Measurements from ENCODE around the gene SENP8.

Gene SENP8

DNA sequence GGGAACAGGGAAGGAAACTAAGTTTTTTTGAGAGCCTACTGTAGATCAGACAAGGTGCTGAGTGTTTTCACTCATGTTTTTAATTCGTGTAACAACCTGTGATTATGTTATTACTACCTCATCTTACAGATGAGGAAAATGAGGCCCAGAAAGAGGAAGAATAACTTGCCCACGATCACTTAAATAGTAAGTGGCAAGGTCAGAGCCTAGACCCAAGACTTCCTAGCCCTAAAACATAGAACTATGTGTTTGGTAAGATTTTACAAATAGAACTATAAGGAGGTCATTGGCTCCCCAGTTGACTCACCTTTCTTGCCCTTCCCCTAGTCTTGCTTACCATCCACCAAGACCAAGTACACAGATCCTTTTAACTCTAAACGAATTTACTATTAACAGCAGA, 13.7 kb downstream of the SENP8 start:
- Mint-ChIP-seq H3K9me3 (no peaks in the 10 kb centered on the region), H3K27ac (no peak overlapping the region), H3K4me3 (no peak overlapping the region), H3K4me1 (no peaks in the 10 kb centered on the region), H3K36me3 (no peaks in the 10 kb centered on the region), H3K27me3 (peaks cover 4% of the 10 kb centered on the region)
- CTCF ChIA-PET, result no interaction called here
- no peak for DNase-seq

DNA sequence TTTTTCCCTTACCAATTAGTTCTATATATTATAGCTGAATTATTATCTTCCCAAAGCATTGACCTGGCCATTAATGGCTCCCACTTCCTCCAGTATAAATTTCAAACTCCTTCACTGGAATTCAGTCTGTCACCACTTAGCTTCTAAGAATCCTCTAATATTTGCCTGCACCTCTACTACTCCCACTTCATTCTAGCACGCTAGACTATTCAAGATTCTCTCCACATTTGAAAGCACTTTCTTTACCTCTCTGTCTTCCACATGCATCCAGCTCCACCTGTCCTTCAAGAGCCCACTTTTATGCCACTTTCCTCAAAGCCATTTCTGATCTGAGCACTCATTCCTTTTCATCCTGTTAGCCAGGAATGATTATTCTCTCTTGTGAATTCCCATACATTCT, 15.0 kb downstream of the SENP8 start:
- Mint-ChIP-seq H3K4me3 (no peak overlapping the region), H3K9me3 (no peaks in the 10 kb centered on the region), H3K4me1 (no peaks in the 10 kb centered on the region), H3K27me3 (peaks cover 4% of the 10 kb centered on the region), H3K27ac (no peak overlapping the region), H3K36me3 (no peaks in the 10 kb centered on the region)
- CTCF ChIA-PET, result interaction anchor here (1.4 kb wide), 1 partner anchor 23 kb away, joined by 4 read pairs; no protein-coding TSS in a partner anchor
- DNase-seq, result no peak

DNA sequence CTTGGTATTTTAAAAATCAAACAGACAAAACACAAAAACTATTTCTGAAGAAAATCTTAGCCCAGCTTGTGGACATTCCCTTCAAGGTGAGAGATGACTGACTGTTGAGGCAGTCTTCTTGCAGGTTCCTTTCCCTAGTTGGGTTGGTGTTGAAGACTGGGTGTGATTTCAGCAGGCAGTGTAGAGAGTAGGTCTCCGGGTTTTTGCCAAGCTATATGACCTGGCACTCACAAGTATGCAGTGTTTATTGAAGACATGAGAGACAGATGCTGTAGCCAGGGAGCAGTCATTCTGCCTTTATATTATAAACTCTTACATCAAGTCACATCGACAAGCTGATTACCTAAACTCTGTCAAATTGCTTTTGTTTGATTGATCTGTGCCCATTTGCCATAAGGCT, 17.5 kb downstream of the SENP8 start:
- no peaks in the 10 kb centered on the region for H3K36me3 Mint-ChIP-seq
- H3K27ac Mint-ChIP-seq, result no peak overlapping the region
- no peaks in the 10 kb centered on the region for H3K4me1 Mint-ChIP-seq
- H3K9me3 Mint-ChIP-seq, result no peaks in the 10 kb centered on the region
- CTCF ChIA-PET, result no interaction called here
- H3K4me3 Mint-ChIP-seq, result no peak overlapping the region
- H3K27me3 Mint-ChIP-seq, result peaks cover 4% of the 10 kb centered on the region
- no peak for DNase-seq

- no peak overlapping the region for H3K27ac Mint-ChIP-seq
- peaks cover 4% of the 10 kb centered on the region for H3K27me3 Mint-ChIP-seq
- CTCF ChIA-PET, result no interaction called here
- no peaks in the 10 kb centered on the region for H3K36me3 Mint-ChIP-seq
- H3K4me3 Mint-ChIP-seq, result no peak overlapping the region
- peaks cover 1% of the 10 kb centered on the region for H3K4me1 Mint-ChIP-seq
- H3K9me3 Mint-ChIP-seq, result no peaks in the 10 kb centered on the region
- no peak for DNase-seq
Measured at GRCh38 chr15:72136170-72137051, 18.2 kb downstream of the SENP8 start.

- CTCF ChIA-PET, result interaction anchor here (0.5 to 0.7 kb wide), 2 partner anchors 14 to 312 kb away, joined by 3 read pairs; no protein-coding TSS in a partner anchor
- Mint-ChIP-seq H3K36me3 (no peaks in the 10 kb centered on the region), H3K4me3 (no peak overlapping the region), H3K27ac (no peak overlapping the region), H3K4me1 (peaks cover 4% of the 10 kb centered on the region), H3K27me3 (no peaks in the 10 kb centered on the region), H3K9me3 (no peaks in the 10 kb centered on the region)
- DNase-seq, result no peak
Measured at GRCh38 chr15:72139667-72140066, 21.5 kb downstream of the SENP8 start.

DNA sequence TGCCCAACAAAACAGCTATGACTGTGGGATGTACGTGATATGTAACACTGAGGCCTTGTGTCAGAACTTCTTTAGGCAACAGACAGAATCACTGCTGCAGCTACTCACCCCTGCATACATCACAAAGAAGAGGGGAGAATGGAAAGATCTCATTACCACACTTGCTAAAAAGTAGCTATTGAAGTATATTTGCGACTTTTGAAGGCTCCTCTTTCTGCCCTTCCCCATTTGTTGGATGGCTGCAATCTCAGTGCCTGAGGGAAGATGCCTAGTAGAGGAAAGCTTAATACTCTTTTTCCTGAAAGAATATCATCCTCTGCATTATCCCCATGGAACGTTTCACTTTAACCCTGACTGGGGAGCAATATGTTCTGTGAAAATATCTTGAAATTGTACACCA, 21.9 kb downstream of the SENP8 start:
- H3K27me3 Mint-ChIP-seq, result no peaks in the 10 kb centered on the region
- no peaks in the 10 kb centered on the region for H3K36me3 Mint-ChIP-seq
- H3K4me3 Mint-ChIP-seq, result no peak overlapping the region
- H3K4me1 Mint-ChIP-seq, result peaks cover 4% of the 10 kb centered on the region
- no peaks in the 10 kb centered on the region for H3K9me3 Mint-ChIP-seq
- no peak overlapping the region for H3K27ac Mint-ChIP-seq
- DNase-seq, result no peak
- CTCF ChIA-PET, result interaction anchor here (0.7 kb wide), 1 partner anchor 312 kb away, joined by 3 read pairs; no protein-coding TSS in a partner anchor

DNA sequence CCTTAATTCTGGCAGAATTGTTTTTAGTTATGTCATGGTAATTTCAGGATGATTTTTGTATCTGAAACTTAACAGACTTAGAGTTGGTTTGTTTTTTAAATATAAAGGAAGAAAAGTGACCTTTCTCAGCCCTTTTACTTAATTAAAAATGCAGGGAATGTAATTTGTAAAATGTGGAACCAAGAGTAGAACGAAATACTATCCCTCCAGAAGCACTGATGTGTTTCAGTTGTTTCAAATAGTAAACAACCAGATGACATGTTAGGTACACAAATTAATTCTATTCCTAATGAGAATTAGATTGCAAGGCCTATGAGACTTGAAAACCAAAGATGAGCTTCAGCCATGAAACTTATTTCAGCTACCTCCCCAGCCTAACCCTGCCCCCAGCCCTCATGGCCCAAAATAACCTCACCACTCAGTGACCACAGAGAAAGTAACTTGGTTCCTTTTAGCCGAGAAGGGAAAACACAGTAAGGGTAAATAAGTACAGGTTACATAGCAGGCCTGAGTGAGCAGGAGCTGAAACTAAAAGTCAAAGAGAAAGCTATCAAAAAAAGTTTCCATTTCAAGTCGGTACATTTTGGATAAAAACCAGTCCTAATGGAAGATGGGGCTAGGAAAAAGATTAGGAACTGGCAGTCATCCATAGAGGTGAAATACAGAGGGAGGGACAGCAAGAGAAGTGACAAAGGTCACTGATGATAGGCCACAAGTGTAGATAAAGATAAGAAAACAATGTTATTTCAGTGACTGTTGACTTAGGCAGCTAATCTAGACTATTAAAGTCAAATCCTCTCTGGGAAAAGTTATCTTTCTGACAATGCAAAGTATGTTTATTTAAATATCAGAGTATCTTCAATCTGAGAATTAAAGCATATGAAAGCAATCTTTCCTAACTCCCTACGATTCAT, 23.2 kb downstream of the SENP8 start:
- H3K4me3 Mint-ChIP-seq, result no peak overlapping the region
- CTCF ChIA-PET, result no interaction called here
- no peak overlapping the region for H3K27ac Mint-ChIP-seq
- no peaks in the 10 kb centered on the region for H3K36me3 Mint-ChIP-seq
- H3K4me1 Mint-ChIP-seq, result peaks cover 4% of the 10 kb centered on the region
- H3K27me3 Mint-ChIP-seq, result peaks cover 3% of the 10 kb centered on the region
- DNase-seq, result no peak
- no peaks in the 10 kb centered on the region for H3K9me3 Mint-ChIP-seq

GRCh38 chr15:72146221-72146620, 28.0 kb downstream of the SENP8 start:
- no peaks in the 10 kb centered on the region for H3K36me3 Mint-ChIP-seq
- no peaks in the 10 kb centered on the region for H3K9me3 Mint-ChIP-seq
- peaks cover 4% of the 10 kb centered on the region for H3K4me1 Mint-ChIP-seq
- CTCF ChIA-PET, result interaction anchor here (0.8 kb wide), 1 partner anchor 16 kb away, joined by 3 read pairs; no protein-coding TSS in a partner anchor
- no peak for DNase-seq
- peaks cover 3% of the 10 kb centered on the region for H3K27me3 Mint-ChIP-seq
- no peak overlapping the region for H3K27ac Mint-ChIP-seq
- H3K4me3 Mint-ChIP-seq, result no peak overlapping the region

DNA sequence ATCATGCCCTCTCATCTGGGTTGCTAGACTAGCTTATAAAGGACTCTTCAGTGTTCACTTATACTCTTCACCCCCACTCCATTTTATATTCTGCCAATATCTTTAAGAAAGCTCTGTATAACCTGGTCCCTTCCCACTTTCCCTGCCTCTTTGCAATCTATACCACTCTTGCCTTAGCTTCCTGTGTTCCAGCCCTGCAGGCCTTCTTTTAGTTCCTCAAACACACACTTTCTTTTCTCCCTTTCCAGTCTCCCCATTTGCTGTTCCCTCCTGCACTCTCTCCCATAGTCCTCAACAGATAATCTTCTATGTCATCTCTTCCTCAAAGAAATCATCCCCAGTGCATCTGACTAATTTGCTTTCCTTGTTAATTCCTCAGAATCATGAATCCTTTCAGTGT, 28.7 kb downstream of the SENP8 start:
- H3K4me3 Mint-ChIP-seq, result no peak overlapping the region
- H3K9me3 Mint-ChIP-seq, result no peaks in the 10 kb centered on the region
- H3K36me3 Mint-ChIP-seq, result no peaks in the 10 kb centered on the region
- H3K27ac Mint-ChIP-seq, result no peak overlapping the region
- no peaks in the 10 kb centered on the region for H3K4me1 Mint-ChIP-seq
- DNase-seq, result no peak
- H3K27me3 Mint-ChIP-seq, result peaks cover 3% of the 10 kb centered on the region
- CTCF ChIA-PET, result interaction anchor here (0.6 kb wide), 1 partner anchor 10 kb away, joined by 3 read pairs; no protein-coding TSS in a partner anchor

- Mint-ChIP-seq H3K27ac (no peak overlapping the region), H3K36me3 (no peaks in the 10 kb centered on the region), H3K4me3 (no peak overlapping the region), H3K4me1 (no peaks in the 10 kb centered on the region), H3K27me3 (peaks cover 3% of the 10 kb centered on the region), H3K9me3 (no peaks in the 10 kb centered on the region)
- CTCF ChIA-PET, result interaction anchor here (0.6 kb wide), 1 partner anchor 9 kb away, joined by 3 read pairs; no protein-coding TSS in a partner anchor
- DNase-seq, result no peak
Measured at GRCh38 chr15:72147418-72147817, 29.2 kb downstream of the SENP8 start.

DNA sequence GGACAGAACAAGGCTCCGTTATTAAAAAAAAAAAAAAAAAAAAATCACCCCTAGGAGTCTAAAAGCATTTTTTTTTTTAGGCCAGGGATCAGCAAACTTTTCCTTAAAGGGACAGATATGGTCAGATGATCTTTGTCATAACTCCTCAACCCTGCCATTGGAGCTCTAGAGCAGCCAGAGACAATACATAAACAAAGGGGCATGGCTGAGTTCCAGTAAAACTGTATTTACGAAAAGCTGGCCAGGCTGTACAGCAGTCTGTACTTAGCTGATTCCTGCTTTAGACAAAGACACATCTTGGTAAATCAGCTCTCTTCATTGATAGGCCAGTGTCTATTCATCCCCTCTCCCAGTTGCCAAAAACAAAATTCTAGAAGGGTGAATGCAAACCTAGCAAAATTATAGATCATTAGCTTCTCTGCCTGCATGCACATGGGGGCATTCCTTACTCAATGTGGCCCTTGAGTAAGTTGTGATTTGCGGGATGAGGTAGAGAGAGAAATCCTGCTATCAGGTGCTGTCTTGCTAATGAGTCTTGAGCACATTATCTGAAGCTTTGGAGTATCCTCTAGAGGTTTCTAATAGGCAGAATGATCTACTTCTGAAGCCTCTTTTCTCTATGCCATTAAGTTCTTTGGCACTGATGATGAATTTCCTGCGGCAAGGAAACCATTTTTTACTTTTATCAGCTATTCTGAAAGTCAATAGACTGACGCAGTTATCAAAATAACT, 35.2 kb downstream of the SENP8 start:
- H3K4me1 Mint-ChIP-seq, result peaks cover 9% of the 10 kb centered on the region
- H3K9me3 Mint-ChIP-seq, result no peaks in the 10 kb centered on the region
- no peaks in the 10 kb centered on the region for H3K36me3 Mint-ChIP-seq
- no peak for DNase-seq
- CTCF ChIA-PET, result interaction anchor here (0.7 to 2.8 kb wide), 4 partner anchors 13 to 372 kb away, joined by 3 to 12 read pairs (median 3); no protein-coding TSS in a partner anchor
- H3K27ac Mint-ChIP-seq, result no peak overlapping the region
- no peak overlapping the region for H3K4me3 Mint-ChIP-seq
- H3K27me3 Mint-ChIP-seq, result peaks cover 12% of the 10 kb centered on the region

DNA sequence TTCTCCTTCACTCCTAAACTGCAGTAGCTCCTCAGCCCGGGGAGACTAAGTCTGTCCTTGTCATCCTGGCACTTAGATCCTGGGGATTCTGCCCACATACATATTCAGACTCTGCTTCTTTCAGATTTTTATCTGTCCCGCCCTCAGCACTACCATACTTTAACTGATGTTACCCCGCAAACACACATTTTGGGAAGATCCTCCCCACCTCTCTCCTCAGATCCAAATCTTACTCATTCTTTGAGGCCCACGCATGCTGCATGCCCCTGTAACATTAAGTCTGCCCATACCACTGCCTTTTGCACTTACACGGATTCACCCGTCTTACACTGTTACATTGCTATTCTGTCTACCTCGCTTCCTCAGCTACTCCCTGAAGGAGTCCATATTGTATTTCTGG, 36.1 kb downstream of the SENP8 start:
- no peak for DNase-seq
- Mint-ChIP-seq H3K9me3 (no peaks in the 10 kb centered on the region), H3K4me1 (peaks cover 9% of the 10 kb centered on the region), H3K36me3 (no peaks in the 10 kb centered on the region), H3K27ac (no peak overlapping the region), H3K27me3 (peaks cover 12% of the 10 kb centered on the region), H3K4me3 (no peak overlapping the region)
- CTCF ChIA-PET, result interaction anchor here (1.2 to 2.8 kb wide), 2 partner anchors 12 to 351 kb away, joined by 3 to 12 read pairs; no protein-coding TSS in a partner anchor

- Mint-ChIP-seq H3K27me3 (peaks cover 12% of the 10 kb centered on the region), H3K36me3 (no peaks in the 10 kb centered on the region), H3K9me3 (no peaks in the 10 kb centered on the region), H3K4me3 (no peak overlapping the region), H3K4me1 (peaks cover 9% of the 10 kb centered on the region), H3K27ac (no peak overlapping the region)
- DNase-seq, result no peak
- CTCF ChIA-PET, result interaction anchor here (0.9 to 2.9 kb wide), 5 partner anchors 351 to 411 kb away, joined by 4 to 46 read pairs (median 12); no protein-coding TSS in a partner anchor
Measured at GRCh38 chr15:72155003-72155621, 36.9 kb downstream of the SENP8 start.
